ENCODE data around the gene CTSZ. TPM values are rescaled to one million over a fixed set of nuclear protein-coding genes. Genes with fewer than 3 reads are reported as not detected.

Gene CTSZ
- total and polyA plus RNA-seq, 2 of the 8 experiments (the other 6 are each of a cell fraction or from before 2014, with no cell fraction given): 32.8 to 34.0 TPM

DNA sequence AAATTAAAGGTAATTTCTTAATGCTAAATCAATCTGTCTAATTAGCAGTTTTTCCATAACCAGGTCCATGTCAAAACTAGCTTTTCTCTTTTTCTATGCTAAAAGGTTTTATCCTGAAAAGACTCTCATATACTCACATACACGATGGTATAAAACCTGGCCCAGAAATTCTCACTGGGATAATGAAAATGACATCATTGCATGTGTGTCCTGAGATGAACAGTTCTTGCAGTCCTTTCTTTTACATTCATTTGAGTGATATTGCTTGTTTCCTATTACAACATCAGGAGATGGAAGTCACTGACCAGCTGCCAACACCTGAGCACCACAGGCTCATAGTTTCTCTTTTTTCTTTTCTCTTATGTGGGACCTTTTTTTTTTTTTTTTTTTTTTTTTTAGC, 43.4 kb upstream of the CTSZ start (continued):
- TF ChIP-seq, protein P1, sequence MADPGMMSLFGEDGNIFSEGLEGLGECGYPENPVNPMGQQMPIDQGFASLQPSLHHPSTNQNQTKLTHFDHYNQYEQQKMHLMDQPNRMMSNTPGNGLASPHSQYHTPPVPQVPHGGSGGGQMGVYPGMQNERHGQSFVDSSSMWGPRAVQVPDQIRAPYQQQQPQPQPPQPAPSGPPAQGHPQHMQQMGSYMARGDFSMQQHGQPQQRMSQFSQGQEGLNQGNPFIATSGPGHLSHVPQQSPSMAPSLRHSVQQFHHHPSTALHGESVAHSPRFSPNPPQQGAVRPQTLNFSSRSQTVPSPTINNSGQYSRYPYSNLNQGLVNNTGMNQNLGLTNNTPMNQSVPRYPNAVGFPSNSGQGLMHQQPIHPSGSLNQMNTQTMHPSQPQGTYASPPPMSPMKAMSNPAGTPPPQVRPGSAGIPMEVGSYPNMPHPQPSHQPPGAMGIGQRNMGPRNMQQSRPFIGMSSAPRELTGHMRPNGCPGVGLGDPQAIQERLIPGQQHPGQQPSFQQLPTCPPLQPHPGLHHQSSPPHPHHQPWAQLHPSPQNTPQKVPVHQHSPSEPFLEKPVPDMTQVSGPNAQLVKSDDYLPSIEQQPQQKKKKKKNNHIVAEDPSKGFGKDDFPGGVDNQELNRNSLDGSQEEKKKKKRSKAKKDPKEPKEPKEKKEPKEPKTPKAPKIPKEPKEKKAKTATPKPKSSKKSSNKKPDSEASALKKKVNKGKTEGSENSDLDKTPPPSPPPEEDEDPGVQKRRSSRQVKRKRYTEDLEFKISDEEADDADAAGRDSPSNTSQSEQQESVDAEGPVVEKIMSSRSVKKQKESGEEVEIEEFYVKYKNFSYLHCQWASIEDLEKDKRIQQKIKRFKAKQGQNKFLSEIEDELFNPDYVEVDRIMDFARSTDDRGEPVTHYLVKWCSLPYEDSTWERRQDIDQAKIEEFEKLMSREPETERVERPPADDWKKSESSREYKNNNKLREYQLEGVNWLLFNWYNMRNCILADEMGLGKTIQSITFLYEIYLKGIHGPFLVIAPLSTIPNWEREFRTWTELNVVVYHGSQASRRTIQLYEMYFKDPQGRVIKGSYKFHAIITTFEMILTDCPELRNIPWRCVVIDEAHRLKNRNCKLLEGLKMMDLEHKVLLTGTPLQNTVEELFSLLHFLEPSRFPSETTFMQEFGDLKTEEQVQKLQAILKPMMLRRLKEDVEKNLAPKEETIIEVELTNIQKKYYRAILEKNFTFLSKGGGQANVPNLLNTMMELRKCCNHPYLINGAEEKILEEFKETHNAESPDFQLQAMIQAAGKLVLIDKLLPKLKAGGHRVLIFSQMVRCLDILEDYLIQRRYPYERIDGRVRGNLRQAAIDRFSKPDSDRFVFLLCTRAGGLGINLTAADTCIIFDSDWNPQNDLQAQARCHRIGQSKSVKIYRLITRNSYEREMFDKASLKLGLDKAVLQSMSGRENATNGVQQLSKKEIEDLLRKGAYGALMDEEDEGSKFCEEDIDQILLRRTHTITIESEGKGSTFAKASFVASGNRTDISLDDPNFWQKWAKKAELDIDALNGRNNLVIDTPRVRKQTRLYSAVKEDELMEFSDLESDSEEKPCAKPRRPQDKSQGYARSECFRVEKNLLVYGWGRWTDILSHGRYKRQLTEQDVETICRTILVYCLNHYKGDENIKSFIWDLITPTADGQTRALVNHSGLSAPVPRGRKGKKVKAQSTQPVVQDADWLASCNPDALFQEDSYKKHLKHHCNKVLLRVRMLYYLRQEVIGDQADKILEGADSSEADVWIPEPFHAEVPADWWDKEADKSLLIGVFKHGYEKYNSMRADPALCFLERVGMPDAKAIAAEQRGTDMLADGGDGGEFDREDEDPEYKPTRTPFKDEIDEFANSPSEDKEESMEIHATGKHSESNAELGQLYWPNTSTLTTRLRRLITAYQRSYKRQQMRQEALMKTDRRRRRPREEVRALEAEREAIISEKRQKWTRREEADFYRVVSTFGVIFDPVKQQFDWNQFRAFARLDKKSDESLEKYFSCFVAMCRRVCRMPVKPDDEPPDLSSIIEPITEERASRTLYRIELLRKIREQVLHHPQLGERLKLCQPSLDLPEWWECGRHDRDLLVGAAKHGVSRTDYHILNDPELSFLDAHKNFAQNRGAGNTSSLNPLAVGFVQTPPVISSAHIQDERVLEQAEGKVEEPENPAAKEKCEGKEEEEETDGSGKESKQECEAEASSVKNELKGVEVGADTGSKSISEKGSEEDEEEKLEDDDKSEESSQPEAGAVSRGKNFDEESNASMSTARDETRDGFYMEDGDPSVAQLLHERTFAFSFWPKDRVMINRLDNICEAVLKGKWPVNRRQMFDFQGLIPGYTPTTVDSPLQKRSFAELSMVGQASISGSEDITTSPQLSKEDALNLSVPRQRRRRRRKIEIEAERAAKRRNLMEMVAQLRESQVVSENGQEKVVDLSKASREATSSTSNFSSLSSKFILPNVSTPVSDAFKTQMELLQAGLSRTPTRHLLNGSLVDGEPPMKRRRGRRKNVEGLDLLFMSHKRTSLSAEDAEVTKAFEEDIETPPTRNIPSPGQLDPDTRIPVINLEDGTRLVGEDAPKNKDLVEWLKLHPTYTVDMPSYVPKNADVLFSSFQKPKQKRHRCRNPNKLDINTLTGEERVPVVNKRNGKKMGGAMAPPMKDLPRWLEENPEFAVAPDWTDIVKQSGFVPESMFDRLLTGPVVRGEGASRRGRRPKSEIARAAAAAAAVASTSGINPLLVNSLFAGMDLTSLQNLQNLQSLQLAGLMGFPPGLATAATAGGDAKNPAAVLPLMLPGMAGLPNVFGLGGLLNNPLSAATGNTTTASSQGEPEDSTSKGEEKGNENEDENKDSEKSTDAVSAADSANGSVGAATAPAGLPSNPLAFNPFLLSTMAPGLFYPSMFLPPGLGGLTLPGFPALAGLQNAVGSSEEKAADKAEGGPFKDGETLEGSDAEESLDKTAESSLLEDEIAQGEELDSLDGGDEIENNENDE (IDR thresholded peaks at IDR 0.05; ENCODE audit: insufficient replicate concordance, low read length): no peak
- TF ChIP-seq NANOG (IDR thresholded peaks at IDR 0.05; ENCODE audit: insufficient read depth, low read depth, low read length, poor library complexity, severe bottlenecking): no peak
- no peak for TF ChIP-seq CHD2 (IDR thresholded peaks at IDR 0.05; ENCODE audit: low read length)
- TF ChIP-seq RNF2 (IDR thresholded peaks at IDR 0.05; ENCODE audit: borderline replicate concordance, low read depth, low read length, missing control alignments, poor library complexity, severe bottlenecking): no peak
- no peak for TF ChIP-seq BRCA1 (IDR thresholded peaks at IDR 0.05; ENCODE audit: low read depth, low read length)
- TF ChIP-seq BACH1 (IDR thresholded peaks at IDR 0.05; ENCODE audit: low read length): no peak
- TF ChIP-seq JUN (IDR thresholded peaks at IDR 0.05; ENCODE audit: low read depth, low read length): no peak
- TF ChIP-seq, protein P2, sequence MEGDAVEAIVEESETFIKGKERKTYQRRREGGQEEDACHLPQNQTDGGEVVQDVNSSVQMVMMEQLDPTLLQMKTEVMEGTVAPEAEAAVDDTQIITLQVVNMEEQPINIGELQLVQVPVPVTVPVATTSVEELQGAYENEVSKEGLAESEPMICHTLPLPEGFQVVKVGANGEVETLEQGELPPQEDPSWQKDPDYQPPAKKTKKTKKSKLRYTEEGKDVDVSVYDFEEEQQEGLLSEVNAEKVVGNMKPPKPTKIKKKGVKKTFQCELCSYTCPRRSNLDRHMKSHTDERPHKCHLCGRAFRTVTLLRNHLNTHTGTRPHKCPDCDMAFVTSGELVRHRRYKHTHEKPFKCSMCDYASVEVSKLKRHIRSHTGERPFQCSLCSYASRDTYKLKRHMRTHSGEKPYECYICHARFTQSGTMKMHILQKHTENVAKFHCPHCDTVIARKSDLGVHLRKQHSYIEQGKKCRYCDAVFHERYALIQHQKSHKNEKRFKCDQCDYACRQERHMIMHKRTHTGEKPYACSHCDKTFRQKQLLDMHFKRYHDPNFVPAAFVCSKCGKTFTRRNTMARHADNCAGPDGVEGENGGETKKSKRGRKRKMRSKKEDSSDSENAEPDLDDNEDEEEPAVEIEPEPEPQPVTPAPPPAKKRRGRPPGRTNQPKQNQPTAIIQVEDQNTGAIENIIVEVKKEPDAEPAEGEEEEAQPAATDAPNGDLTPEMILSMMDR (IDR thresholded peaks at IDR 0.05; ENCODE audit: control extremely low read depth in 1 of 3, insufficient read depth in 1 of 3, low read depth in 1 of 3, low read length in 3 of 3): no peak
- no peak for TF ChIP-seq MAFK (IDR thresholded peaks at IDR 0.05; ENCODE audit: low read depth, low read length)

All from H1 (cell line).